IMR-90 (cell line): Measurements from ENCODE around the gene ZFYVE28. TPM values are rescaled to one million over a fixed set of nuclear protein-coding genes. Genes with fewer than 3 reads are reported as not detected.

Source experiments
- ATAC-seq: fragments of 200-7000 bp; cut with Tn5 transposase; 2 replicates; pipeline ENCODE4 v1.9.1; 2020; ENCODE audit warnings: low read depth, mild to moderate bottlenecking, moderate library complexity
- BruUV-seq: library from RNA; stranded (reverse); fragments of 400-500 nt; replicated peaks from 2 replicates; lab custom pipeline; 2021; lab: Mats Ljungman, UMichigan
- CTCF ChIA-PET: fragments of 300-600 bp; formaldehyde crosslinking; extraction: SDS; loops from one replicate; lab custom pipeline; 2021; ENCODE audit warnings: antibody characterized with exemption; lab: Yijun Ruan, JAX
- POLR2A ChIA-PET: fragments of 300-600 bp; sonication (Branson Sonifier 250); formaldehyde crosslinking; loops from one replicate; lab custom pipeline; 2022; ENCODE audit warnings: antibody characterized with exemption; ENCODE audit not compliant: unreplicated experiment; lab: Charles Lee
- DNase-seq: peaks from one replicate; pipeline ENCODE4 v3.0.0; 2013
- H2AFZ ChIP-seq: replicated peaks from 2 replicates; pipeline ENCODE3; 2013; ENCODE audit warnings: low read length, mild to moderate bottlenecking; ENCODE audit not compliant: poor library complexity
- H2AK5ac ChIP-seq: 2 replicates; pipeline ENCODE4 v1.6.1; 2013; ENCODE audit warnings: low read depth, low read length, inconsistent platforms
- H2AK9ac ChIP-seq: replicated peaks from 2 replicates; pipeline ENCODE3; 2013; ENCODE audit warnings: mild to moderate bottlenecking, low read depth, low read length, moderate library complexity; ENCODE audit not compliant: poor library complexity
- H2BK120ac ChIP-seq: 2 replicates; pipeline ENCODE4 v1.6.1; 2013; ENCODE audit warnings: low read depth, low read length, inconsistent platforms
- H2BK15ac ChIP-seq: 3 replicates; pipeline ENCODE4 v1.6.1; 2013; ENCODE audit warnings: low read depth, low read length, inconsistent platforms
- H2BK20ac ChIP-seq: 2 replicates; pipeline ENCODE4 v1.6.1; 2013; ENCODE audit warnings: low read depth, mild to moderate bottlenecking, inconsistent platforms, low read length, moderate library complexity
- H2BK5ac ChIP-seq: 2 replicates; pipeline ENCODE4 v1.6.1; 2013; ENCODE audit warnings: mild to moderate bottlenecking, low read depth, low read length, inconsistent platforms; ENCODE audit not compliant: poor library complexity, severe bottlenecking
- H3K14ac ChIP-seq: replicated peaks from 2 replicates; pipeline ENCODE4 v1.6.1; 2013; ENCODE audit warnings: low read depth, low read length, inconsistent platforms
- H3K18ac ChIP-seq: 2 replicates; pipeline ENCODE4 v1.6.1; 2013; ENCODE audit warnings: low read depth, low read length, control low read depth
- H3K23ac ChIP-seq: 2 replicates; pipeline ENCODE4 v1.6.1; 2013; ENCODE audit warnings: low read depth, low read length, inconsistent platforms
- H3K27ac ChIP-seq: 2 replicates; pipeline ENCODE4 v1.5.1; 2013; ENCODE audit warnings: mild to moderate bottlenecking, control low read depth, low read length; ENCODE audit not compliant: insufficient read depth
- H3K27me3 ChIP-seq: 2 replicates; pipeline ENCODE4 v1.6.1; 2013; ENCODE audit warnings: low read length; ENCODE audit not compliant: control insufficient read depth, insufficient read depth
- H3K36me3 ChIP-seq: 2 replicates; pipeline ENCODE4 v1.6.1; 2013; ENCODE audit warnings: low read length, mixed read lengths; ENCODE audit not compliant: control insufficient read depth, insufficient read depth
- H3K4ac ChIP-seq: 2 replicates; pipeline ENCODE4 v1.6.1; 2013; ENCODE audit warnings: low read depth, low read length, inconsistent platforms
- H3K4me1 ChIP-seq: 2 replicates; pipeline ENCODE4 v1.6.1; 2013; ENCODE audit warnings: low read length, mixed read lengths; ENCODE audit not compliant: control insufficient read depth, insufficient read depth
- H3K4me2 ChIP-seq: 2 replicates; pipeline ENCODE4 v1.6.1; 2013; ENCODE audit warnings: low read depth, mild to moderate bottlenecking, control low read depth, low read length, moderate library complexity
- H3K4me3 ChIP-seq: 2 replicates; pipeline ENCODE4 v1.5.1; 2013; ENCODE audit warnings: low read depth, mild to moderate bottlenecking, control low read depth, low read length, moderate library complexity; ENCODE audit not compliant: insufficient read depth
- H3K56ac ChIP-seq: 2 replicates; pipeline ENCODE4 v1.6.1; 2013; ENCODE audit warnings: low read length, inconsistent platforms; ENCODE audit not compliant: insufficient read depth; ENCODE audit errors: extremely low read depth
- H3K79me1 ChIP-seq, 2 experiments: 2 replicates each; pipeline ENCODE4 v1.6.1; 2013; ENCODE audit warnings: low read length in 2 of 2, inconsistent platforms in 1 of 2, low read depth in 1 of 2
- H3K9ac ChIP-seq: 2 replicates; pipeline ENCODE4 v1.6.1; 2013; ENCODE audit warnings: low read depth, low read length, control low read depth
- H3K9me1 ChIP-seq: 2 replicates; pipeline ENCODE4 v1.6.1; 2013; ENCODE audit warnings: low read length, inconsistent platforms; ENCODE audit not compliant: insufficient read depth
- H3K9me3 ChIP-seq: 2 replicates; pipeline ENCODE4 v1.6.1; 2013; ENCODE audit warnings: low read length; ENCODE audit not compliant: control insufficient read depth, insufficient read depth
- H4K20me1 ChIP-seq: 2 replicates; pipeline ENCODE4 v1.6.1; 2013; ENCODE audit warnings: low read length, inconsistent platforms; ENCODE audit not compliant: insufficient read depth
- H4K5ac ChIP-seq: 2 replicates; pipeline ENCODE4 v1.6.1; 2013; ENCODE audit warnings: mild to moderate bottlenecking, low read depth, low read length, control low read depth
- H4K8ac ChIP-seq, 2 experiments: 2 replicates each; pipeline ENCODE4 v1.6.1; 2013; ENCODE audit warnings: low read depth in 2 of 2, low read length in 2 of 2, control low read depth in 1 of 2, inconsistent platforms in 1 of 2
- H4K91ac ChIP-seq: 2 replicates; pipeline ENCODE4 v1.6.1; 2013; ENCODE audit warnings: low read depth, low read length, inconsistent platforms; ENCODE audit not compliant: insufficient read depth
- BHLHE40 ChIP-seq: fragments of 150-350 bp; IDR thresholded peaks from 2 replicates; pipeline ENCODE4 v1.6.1; 2016; ENCODE audit warnings: mild to moderate bottlenecking, low read depth, low read length
- CEBPB ChIP-seq: IDR thresholded peaks from 2 replicates; pipeline ENCODE4 v1.6.1; 2012; ENCODE audit warnings: low read depth, low read length, improper control_type of control experiment
- CHD1 ChIP-seq: IDR thresholded peaks from 2 replicates; pipeline ENCODE4 v1.6.1; 2012; ENCODE audit warnings: low read depth, low read length, improper control_type of control experiment
- FOS ChIP-seq: fragments of 150-350 bp; IDR thresholded peaks from 2 replicates; pipeline ENCODE4 v1.6.1; 2016; ENCODE audit warnings: low read depth, low read length
- MAFK ChIP-seq: IDR thresholded peaks from 2 replicates; pipeline ENCODE4 v1.6.1; 2012; ENCODE audit warnings: low read depth, low read length, improper control_type of control experiment
- MXI1 ChIP-seq: IDR thresholded peaks from 2 replicates; pipeline ENCODE4 v1.6.1; 2012; ENCODE audit warnings: low read depth, mild to moderate bottlenecking, low read length, moderate library complexity, borderline replicate concordance
- NFE2L2 ChIP-seq: fragments of 150-350 bp; IDR thresholded peaks from 2 replicates; pipeline ENCODE4 v1.6.1; 2016; ENCODE audit warnings: low read depth, mild to moderate bottlenecking, low read length
- POLR2A ChIP-seq: IDR thresholded peaks from 2 replicates; pipeline ENCODE4 v1.6.1; 2012; ENCODE audit warnings: mild to moderate bottlenecking, low read depth, low read length
- RAD21 ChIP-seq: IDR thresholded peaks from 2 replicates; pipeline ENCODE4 v1.6.1; 2012; ENCODE audit warnings: low read length, improper control_type of control experiment
- RCOR1 ChIP-seq: IDR thresholded peaks from 2 replicates; pipeline ENCODE4 v1.6.1; 2012; ENCODE audit warnings: mild to moderate bottlenecking, low read length, improper control_type of control experiment; ENCODE audit not compliant: insufficient replicate concordance
- RFX5 ChIP-seq: IDR thresholded peaks from 2 replicates; pipeline ENCODE4 v1.8.0; 2012; ENCODE audit warnings: low read depth, mild to moderate bottlenecking, low read length, moderate library complexity
- SMC3 ChIP-seq: fragments of 150-350 bp; IDR thresholded peaks from 2 replicates; pipeline ENCODE4 v1.6.1; 2016; ENCODE audit warnings: low read depth, mild to moderate bottlenecking, antibody characterized with exemption, low read length, moderate library complexity
- WGBS, 2 experiments: methylation state at CpG; one replicate each; pipeline versions ENCODE4 v1.1.5 to v1.1.7; 2013; ENCODE audit warnings: missing lambda C conversion rate in 2 of 2; ENCODE audit not compliant: insufficient read length in 1 of 2; ENCODE audit errors: extremely low coverage in 2 of 2; 5-methylcytosine and 5-hydroxymethylcytosine counted together
- dilution Hi-C: fragments of 300-500 bp; cut with HindIII; formaldehyde crosslinking; loops from one replicate; pipeline ENCODE4 v1.14.3; 2018; ENCODE audit warnings: low sequenced_read_pairs; ENCODE audit not compliant: unreplicated experiment
- in situ Hi-C: fragments of 300-500 bp; cut with MboI; formaldehyde crosslinking; loops from 3 replicates; pipeline ENCODE4 v1.14.3; 2019; ENCODE audit warnings: low sequenced_read_pairs, inconsistent platforms, mixed read lengths
- intact Hi-C: fragments of 100-400 bp; cut with micrococcal nuclease; formaldehyde crosslinking; loops from 2 replicates; pipeline ENCODE4 v1.10.0; 2022
- polyA plus RNA-seq, 3 experiments: library from polyadenylated mRNA; depleted of rRNA; stranded (reverse); fragments of >200 nt; gene quantifications; 2 replicates each; pipeline ENCODE4 v1.2.3, GENCODE V29; 2012; ENCODE audit warnings: low replicate concordance in 1 of 3
- total RNA-seq: library from RNA; depleted of rRNA; stranded (reverse); fragments of >200 nt; gene quantifications from 2 replicates; pipeline ENCODE4 v1.2.3, GENCODE V29; 2012
- TF ChIP-seq, protein P1 (sequence below): fragments of 150-350 bp; IDR thresholded peaks from 2 replicates; pipeline ENCODE4 v1.6.1; 2016; ENCODE audit warnings: low read depth, mild to moderate bottlenecking, low read length, moderate library complexity, borderline replicate concordance
- TF ChIP-seq, protein P2 (sequence below): conservative IDR thresholded peaks from 2 replicates; pipeline ENCODE4 v1.5.1; 2012; ENCODE audit warnings: mild to moderate bottlenecking, low read depth, low read length, improper control_type of control experiment
- TF ChIP-seq, protein P3 (sequence below): fragments of 150-350 bp; IDR thresholded peaks from 2 replicates; pipeline ENCODE4 v1.6.1; 2017; ENCODE audit warnings: mild to moderate bottlenecking, antibody characterized with exemption, low read length, low read depth

Gene ZFYVE28
- total and polyA plus RNA-seq, 2 of the 4 experiments (the other 2 are of a cell fraction), result 0.36 to 1.2 TPM

DNA sequence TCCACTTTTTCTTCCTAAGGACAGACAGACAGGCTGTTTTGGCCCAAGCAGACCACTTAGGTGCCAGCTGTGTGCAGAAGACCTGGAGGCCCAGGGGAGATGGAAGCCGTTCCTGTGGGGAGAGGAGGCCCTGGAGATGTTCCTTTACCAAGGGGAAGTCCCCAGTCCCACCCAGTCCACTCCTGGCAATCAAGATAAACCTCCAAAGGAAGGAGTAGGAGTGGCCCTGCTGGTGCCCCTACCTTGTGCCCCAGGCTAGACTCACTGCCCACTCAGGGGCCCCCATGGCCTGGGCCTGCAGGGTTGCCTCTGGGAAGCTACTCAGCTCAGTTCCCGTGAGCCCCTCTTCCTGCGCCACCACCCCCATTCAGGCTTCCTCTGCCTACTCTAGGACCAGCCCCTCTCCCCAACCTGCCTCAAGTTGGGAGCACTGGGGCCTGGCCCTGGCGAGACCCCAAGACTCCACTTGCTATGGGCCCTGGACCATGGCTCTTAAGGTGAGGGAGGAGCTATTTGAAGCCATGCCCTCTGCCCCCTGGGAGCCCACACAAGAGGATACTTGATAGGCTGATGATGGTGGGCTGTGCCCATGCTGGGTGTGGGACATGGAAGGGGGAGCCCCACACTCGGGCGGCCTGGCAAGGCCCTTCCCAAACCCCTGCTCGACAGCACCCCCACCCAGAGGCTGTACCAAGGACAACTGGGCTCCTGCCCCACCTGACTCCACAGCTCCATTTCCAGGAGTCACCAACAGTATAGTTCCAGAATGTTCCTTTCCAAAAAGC is 25.7 kb upstream of the ZFYVE28 start:
- Histone ChIP-seq H2AK9ac (no peak overlapping the region), H4K8ac (no peak overlapping the region), H3K56ac (no peak overlapping the region), H3K9me1 (no peaks in the 10 kb centered on the region), H3K27ac (no peak overlapping the region), H3K14ac (no peak overlapping the region), H2BK20ac (no peak overlapping the region), H2BK15ac (no peak overlapping the region), H3K4ac (no peak overlapping the region), H2AK5ac (no peak overlapping the region), H3K4me3 (no peak overlapping the region), H3K4me2 (no peak overlapping the region), H2BK120ac (no peak overlapping the region), H4K20me1 (no peaks in the 10 kb centered on the region; the same call in 1 of the 2 replicates), H3K9me3 (no peaks in the 10 kb centered on the region), H3K36me3 (no peaks in the 10 kb centered on the region), H4K91ac (no peak overlapping the region), H3K79me1 (no peaks in the 10 kb centered on the region), H3K27me3 (peaks cover 13% of the 10 kb centered on the region), H3K9ac (no peak overlapping the region), H3K23ac (no peak overlapping the region), H3K4me1 (no peaks in the 10 kb centered on the region), H2AFZ (no peak overlapping the region), H3K18ac (no peak overlapping the region), H2BK5ac (no peak overlapping the region), H4K5ac (no peak overlapping the region)
- POLR2A ChIA-PET, result no interaction called here
- intact Hi-C loops, result loop anchor here (5.0 kb wide), 1 partner anchor 222 kb away; no protein-coding TSS in a partner anchor
- BruUV-seq, result no TSS peak
- ATAC-seq, result no peak
- CTCF ChIA-PET, result interaction anchor here (1.7 kb wide), 1 partner anchor 9 kb away, joined by 4 read pairs; no protein-coding TSS in a partner anchor
- 40% methylated on average over 1 of the region's 7 CpGs; no CpG with 5 or more reads in 1 of the 2 experiments for WGBS, 2 experiments
- no peak for DNase-seq
- dilution Hi-C loops, result no loop called here
- in situ Hi-C loops, result no loop called here
- TF ChIP-seq RFX5, result no peak
- TF ChIP-seq, protein P1, sequence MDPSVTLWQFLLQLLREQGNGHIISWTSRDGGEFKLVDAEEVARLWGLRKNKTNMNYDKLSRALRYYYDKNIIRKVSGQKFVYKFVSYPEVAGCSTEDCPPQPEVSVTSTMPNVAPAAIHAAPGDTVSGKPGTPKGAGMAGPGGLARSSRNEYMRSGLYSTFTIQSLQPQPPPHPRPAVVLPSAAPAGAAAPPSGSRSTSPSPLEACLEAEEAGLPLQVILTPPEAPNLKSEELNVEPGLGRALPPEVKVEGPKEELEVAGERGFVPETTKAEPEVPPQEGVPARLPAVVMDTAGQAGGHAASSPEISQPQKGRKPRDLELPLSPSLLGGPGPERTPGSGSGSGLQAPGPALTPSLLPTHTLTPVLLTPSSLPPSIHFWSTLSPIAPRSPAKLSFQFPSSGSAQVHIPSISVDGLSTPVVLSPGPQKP, result no peak
- TF ChIP-seq, protein P2, sequence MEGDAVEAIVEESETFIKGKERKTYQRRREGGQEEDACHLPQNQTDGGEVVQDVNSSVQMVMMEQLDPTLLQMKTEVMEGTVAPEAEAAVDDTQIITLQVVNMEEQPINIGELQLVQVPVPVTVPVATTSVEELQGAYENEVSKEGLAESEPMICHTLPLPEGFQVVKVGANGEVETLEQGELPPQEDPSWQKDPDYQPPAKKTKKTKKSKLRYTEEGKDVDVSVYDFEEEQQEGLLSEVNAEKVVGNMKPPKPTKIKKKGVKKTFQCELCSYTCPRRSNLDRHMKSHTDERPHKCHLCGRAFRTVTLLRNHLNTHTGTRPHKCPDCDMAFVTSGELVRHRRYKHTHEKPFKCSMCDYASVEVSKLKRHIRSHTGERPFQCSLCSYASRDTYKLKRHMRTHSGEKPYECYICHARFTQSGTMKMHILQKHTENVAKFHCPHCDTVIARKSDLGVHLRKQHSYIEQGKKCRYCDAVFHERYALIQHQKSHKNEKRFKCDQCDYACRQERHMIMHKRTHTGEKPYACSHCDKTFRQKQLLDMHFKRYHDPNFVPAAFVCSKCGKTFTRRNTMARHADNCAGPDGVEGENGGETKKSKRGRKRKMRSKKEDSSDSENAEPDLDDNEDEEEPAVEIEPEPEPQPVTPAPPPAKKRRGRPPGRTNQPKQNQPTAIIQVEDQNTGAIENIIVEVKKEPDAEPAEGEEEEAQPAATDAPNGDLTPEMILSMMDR, result no peak
- TF ChIP-seq FOS, result no peak
- TF ChIP-seq, protein P3, sequence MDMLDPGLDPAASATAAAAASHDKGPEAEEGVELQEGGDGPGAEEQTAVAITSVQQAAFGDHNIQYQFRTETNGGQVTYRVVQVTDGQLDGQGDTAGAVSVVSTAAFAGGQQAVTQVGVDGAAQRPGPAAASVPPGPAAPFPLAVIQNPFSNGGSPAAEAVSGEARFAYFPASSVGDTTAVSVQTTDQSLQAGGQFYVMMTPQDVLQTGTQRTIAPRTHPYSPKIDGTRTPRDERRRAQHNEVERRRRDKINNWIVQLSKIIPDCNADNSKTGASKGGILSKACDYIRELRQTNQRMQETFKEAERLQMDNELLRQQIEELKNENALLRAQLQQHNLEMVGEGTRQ, result no peak
- TF ChIP-seq CHD1, result no peak
- TF ChIP-seq NFE2L2, result no peak
- TF ChIP-seq MXI1, result no peak
- TF ChIP-seq RAD21, result no peak
- no peak for TF ChIP-seq POLR2A
- no peak for TF ChIP-seq MAFK
- no peak for TF ChIP-seq RCOR1
- TF ChIP-seq BHLHE40, result no peak
- no peak for TF ChIP-seq SMC3
- TF ChIP-seq CEBPB, result no peak
